HG03378 (cell line): Measurements from ENCODE around the gene CPT2.

Source experiments
- ATAC-seq: cut with Tn5 transposase; IDR thresholded peaks from one replicate; pipeline ENCODE4 v1.9.1; 2021; ENCODE audit warnings: mild to moderate bottlenecking, moderate library complexity; ENCODE audit not compliant: unreplicated experiment

The CPT2 gene

DNA sequence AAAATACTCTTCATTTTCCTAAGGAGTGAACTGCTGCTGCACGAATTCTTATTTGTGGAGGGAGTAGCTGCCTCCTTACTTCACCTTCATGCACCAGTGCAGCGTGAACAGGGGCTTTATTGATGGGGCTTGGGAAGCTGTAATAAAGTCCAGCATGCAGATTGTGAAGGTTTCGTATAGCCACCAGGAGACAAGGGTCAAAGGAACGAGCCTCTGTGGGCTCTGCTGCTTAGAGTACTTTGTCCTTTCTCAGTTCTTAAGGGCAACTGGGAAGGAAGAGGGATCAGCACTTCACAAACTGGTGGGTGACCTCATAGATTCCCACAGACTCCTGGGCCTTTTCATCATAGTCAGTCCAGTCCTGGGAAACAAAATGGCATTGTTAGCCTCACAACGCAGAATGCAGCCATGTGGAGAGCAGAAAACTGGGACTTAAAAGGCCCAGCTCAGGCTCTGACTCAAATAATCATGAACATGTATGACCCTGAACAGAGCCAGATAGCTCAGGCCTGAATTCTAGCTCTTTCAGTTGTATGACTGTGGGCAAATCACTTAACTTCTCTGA lies 17.8 kb downstream of the CPT2 start:
- ATAC-seq, result no peak

DNA sequence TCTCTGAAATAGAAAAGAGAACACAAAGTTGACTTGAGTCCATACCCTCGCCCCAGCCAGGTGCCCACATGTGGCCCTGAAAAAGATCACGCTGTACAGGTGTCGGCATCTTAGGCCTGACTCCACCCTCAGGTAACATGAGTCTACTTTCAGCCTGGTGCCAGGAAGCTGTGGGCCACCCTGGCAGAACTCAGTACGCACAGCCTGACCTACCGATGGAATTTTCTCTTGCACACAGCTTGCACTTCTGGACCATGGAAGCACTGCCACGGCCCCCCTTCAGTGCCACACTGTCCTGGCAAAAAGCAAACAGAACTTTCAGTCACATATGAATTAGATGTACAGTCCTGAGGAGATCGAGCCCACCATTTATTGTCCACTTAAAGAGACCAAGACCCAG lies 21.6 kb downstream of the CPT2 start:
- no peak for ATAC-seq

- no peak for ATAC-seq
Measured at GRCh38 chr1:53219711-53220110, 23.1 kb downstream of the CPT2 start.

DNA sequence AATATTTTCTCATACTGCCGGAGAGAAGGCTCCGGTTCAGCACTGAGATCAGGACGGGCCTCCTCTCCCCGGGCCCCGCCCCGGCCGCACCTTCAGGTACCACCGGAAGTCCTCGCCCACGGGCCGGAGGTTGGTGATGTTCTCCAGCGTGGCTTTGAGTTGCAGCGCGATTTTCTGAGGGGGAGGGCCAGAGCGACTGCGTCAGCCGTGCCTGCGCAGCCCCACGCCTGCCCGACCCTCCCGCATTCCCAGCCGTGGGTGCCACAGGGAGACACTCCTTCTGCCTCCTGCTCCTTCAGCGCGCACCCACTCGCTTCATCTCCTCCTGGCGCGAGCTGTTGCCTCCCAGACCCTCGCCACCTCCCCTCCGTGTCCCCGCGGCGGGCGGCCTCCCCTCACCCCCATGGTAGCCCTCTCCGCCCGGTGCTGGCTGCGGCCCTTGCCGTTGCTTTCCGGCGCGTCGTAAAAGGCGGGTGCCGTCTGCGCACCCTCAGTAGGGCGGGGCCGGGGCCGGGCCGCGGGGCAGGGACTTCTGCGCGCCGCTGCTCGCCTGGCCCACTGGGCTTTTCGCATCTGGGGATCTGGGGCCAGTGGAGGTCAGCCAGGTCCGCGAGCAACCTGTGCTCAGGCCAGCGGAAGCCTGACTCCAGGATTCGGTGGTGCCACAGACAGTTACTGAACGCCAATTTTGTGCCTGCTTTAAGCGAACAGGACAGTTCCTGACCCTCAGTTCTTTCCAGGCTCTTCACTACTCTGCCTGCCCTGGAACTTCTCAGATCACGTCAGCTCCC lies 23.7 kb downstream of the CPT2 start, which contains the start of gene CZIB:
TSS of gene CZIB (minus strand) at position 464 of the 791 bp plus-strand sequence. CDS start at position 405, 59 bp downstream.
- peak; percentile 89 for ATAC-seq

- no peak for ATAC-seq
Measured at GRCh38 chr1:53220962-53221286, 24.3 kb downstream of the CPT2 start.

DNA sequence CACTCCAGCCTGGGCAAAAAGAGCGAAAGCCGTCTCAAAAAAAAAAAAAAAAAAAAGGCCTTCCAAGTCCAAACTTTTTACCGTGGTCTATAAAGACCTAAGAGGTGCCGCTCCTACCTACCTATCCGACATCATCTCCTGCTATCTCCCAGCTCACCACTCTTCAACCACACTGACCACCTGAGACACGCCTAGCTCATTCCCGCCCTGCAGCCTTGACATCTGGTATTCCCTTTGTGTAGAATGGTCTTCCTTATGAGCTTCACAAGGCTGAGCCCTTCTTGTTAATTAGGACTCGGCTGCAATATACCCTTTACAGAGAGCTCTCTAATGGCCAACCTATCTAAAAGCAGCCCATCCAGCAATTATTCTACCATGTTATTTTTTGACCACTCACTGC lies 41.0 kb downstream of the CPT2 start:
- ATAC-seq, result no peak

GRCh38 chr1:53238197-53239155 lies 41.9 kb downstream of the CPT2 start, which contains the start of gene MAGOH:
Gene MAGOH, minus strand, starts transcription at chr1:53238518. Its CDS starts 70 bp downstream, at chr1:53238448.
- ATAC-seq, result peak; percentile 90

DNA sequence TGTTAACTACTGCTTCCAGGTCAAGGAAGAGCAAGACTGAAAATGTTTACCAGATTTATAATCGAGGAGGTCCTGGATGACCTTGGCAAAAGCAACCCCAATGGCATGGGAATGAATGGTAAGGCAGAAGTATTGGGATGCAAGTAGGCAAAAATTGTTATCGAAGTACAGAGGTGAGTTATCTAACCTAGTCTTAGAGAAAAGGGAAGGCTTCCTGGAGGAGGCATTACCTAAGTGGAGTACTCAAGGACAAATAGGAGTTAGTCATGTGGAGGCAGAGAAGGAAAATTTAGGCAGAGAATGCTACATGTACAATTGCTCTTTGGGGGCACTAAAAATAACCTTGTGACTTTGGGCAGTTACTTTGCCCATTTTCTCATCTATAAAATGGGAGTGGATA lies 45.2 kb downstream of the CPT2 start:
- no peak for ATAC-seq

GRCh38 chr1:53242381-53242780 lies 45.8 kb downstream of the CPT2 start:
- ATAC-seq, result no peak

- ATAC-seq, result no peak
Measured at GRCh38 chr1:53244141-53244540, 47.5 kb downstream of the CPT2 start.

DNA sequence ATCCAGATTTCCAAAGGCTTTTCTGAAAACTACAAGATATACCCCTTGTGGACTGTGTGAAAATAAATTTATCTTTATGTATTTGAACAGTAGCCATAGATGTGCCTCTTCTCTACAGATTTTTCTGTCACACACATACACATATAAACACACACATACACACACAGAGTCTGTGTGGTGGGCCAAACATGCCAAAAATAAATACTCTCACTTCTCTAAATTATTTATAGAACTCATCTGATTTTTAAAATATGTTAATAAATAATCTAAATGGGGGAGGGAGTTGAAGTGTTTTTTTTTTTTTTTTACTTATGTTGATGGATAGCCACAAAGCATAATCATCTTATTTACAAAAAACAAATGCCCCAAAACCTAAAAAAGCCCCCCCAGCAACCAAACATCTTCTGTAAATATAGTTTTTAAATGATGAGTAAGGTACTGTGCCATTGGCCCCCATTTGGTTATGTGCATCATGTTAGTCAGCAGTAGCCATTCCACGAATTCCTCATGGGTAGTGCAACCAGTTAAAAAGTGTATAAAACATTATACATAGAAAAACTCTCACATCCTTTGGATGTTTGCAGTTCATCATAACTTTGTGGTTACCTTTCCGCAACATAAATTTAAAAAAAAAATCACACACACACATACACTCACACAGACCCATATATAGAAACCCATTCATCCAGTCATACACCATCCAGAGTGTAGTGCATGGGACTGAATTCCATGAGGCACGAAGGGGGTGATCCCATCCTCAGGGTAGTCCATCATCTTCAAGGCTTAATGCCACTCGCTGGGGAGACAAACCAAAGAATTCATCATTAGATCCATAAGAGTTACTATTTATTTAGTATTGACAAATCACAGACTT lies 49.9 kb downstream of the CPT2 start:
- no peak for ATAC-seq

DNA sequence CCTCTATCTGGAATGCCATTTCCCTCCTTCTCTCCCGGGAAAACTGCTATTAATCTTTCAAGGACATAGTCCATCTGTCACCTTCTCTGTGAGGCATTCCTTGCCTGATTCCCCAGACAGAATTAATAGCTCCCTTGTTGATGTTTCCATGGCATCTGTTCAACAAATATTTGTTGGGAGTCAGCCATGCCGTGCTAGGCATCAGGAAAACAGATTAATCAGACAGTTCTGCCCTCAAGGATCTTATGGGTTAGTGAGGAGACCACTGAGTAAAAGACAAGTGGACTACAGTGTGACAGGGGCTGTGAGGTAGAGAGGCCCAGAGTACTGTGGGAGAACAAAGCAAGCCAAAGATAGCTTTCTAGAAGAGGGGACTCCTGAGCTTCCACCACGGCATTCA lies 53.1 kb downstream of the CPT2 start:
- ATAC-seq, result no peak

DNA sequence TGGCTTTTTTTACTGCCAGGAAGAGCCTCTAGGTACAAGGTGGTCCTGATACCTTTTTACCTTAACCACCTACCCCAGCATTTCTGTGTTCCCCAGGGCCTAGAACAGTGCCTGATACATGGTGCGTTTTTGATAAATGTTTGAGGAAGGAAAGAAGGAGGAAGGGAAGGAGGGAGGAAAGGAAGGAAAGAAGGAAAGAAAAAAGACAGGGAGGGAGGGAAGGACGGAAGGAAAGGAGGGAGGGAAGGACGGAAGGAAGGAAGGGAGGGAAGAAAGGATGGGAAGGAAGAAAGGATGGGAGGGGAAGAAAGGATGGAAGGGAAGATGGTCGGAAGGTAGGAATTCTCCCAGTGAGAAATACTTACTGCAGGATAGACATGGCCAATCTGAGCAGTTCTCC lies 53.7 kb downstream of the CPT2 start:
- ATAC-seq, result no peak

GRCh38 chr1:53254011-53254640 lies 57.5 kb downstream of the CPT2 start:
- no peak for ATAC-seq

- ATAC-seq, result no peak
Measured at GRCh38 chr1:53255031-53255430, 58.4 kb downstream of the CPT2 start.

DNA sequence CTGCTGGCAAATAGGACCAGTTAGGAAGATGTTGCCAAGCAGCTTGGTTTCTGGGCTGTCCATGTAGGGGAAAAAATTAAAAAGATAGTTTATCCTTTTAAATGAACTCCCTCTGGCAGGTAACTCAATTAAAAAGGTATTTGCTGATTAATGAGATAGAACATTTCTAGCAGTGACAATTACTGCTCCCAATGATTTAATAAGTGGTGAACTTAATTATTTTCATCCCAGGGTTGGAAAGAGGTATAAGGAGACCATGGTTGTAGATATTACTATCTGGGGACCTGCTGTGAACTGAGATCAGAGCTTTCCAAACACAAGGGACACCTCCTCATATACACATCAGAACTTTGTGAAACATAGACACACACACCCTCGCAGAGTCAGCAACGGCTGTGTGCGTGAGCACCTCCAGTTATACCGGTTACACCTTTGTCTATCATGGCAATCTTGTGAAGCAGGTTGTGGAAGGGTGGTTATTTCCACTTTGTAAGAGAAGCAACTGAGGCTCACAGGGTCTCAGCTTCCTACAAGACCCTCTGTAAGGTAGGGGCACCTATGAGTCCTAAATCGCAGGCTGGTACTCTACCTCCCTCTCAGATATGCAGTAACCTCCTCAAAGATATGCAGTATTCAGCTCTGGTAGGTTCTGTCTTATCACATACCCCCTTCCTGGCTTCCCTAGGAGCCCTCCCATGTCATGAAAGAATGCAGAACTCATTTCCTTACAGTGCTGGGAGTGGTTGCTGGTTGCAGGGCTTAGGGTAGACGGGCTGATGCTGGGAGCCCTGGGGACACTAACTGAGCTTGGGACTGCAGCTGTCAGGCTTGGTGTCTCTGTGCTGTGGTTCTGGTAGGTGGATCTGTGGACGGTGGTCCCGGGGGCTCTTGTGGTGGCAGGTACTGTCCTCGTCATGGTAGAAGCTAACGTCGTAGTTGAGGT lies 60.2 kb downstream of the CPT2 start:
- ATAC-seq, result no peak

DNA sequence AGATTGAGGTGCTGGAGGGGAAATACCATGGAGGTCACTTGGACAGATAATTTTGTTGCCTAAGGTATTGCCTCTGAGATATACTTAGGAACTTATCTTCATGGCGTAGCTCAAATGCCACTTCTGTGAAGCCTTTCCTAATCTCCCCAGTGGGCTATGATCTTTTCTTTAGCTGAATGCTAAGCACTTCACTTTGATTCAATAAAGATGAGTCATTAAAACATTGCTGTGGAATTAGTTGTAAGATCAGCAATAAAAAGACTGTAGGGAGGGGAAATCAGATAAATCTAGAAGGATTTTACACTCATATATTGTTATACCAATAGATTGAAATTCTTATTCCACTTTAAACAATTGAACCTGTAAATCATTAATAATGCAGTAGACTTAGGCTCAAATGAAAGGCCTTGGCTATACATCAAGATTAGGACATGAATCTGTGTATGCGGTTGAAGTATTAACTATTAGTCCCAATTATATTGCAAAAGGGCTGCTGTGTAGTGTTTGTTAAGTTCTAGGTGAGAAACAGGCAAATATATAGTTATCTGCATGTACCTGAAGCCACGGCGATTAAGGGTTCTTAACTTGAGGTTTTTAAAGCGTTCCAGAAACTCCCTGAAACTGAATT lies 60.9 kb downstream of the CPT2 start:
- no peak for ATAC-seq

GRCh38 chr1:53258216-53258615 lies 61.6 kb downstream of the CPT2 start:
- ATAC-seq, result no peak

DNA sequence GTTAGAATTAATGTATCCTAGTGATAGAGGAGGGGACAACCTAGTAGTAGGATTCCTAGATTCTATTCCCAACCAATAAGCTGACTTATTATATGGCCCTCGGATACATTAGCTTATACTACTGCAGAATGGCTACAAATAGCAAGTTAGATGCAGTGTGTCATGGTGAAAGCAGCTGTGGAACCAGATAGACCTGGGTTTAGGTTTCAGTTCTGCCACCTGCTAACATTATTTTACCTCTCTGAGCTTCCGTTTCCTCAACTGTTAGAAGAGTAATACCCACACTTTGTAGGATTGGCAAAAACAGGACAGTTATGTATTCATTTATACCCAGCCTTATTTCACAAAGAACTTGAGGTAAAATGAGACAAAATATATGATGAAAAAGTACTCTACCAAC lies 63.3 kb downstream of the CPT2 start:
- no peak for ATAC-seq
